Ovary (tissue), 9 donors: ENCODE data around the gene FNIP2. TPM values are rescaled to one million over a fixed set of nuclear protein-coding genes. Genes with fewer than 3 reads are reported as not detected.
"Not testable (repeated sequence)": the region's sequence is repeated elsewhere in the genome, so short reads cannot be mapped to it uniquely, and the experiment has no call there.

Experiments
- DNase-seq, 5 donors: peaks; one replicate each; pipeline ENCODE4 v3.0.0-alpha.2; 2019 to 2020
- H3K27ac ChIP-seq, 2 donors: fragments of 200-600 bp; one replicate each; pipeline versions ENCODE4 v1.5.1 to v1.8.0; 2019 to 2022
- H3K27me3 ChIP-seq: fragments of 200-600 bp; one replicate; pipeline ENCODE4 v1.8.0; 2022
- H3K36me3 ChIP-seq: fragments of 200-600 bp; sonication (generic); one replicate; pipeline ENCODE4 v1.5.1; 2019
- H3K4me1 ChIP-seq: one replicate; pipeline ENCODE4 v1.8.1; 2013; ENCODE audit warnings: mild to moderate bottlenecking, moderate library complexity; ENCODE audit not compliant: insufficient read depth
- H3K4me3 ChIP-seq: fragments of 200-600 bp; sonication (generic); one replicate; pipeline ENCODE4 v1.5.1; 2017
- H3K9me3 ChIP-seq, 2 donors: fragments of 200-600 bp in 1 of 2; sonication (generic) in 1 of 2; one replicate each; pipeline versions ENCODE4 v1.5.1 to v1.8.1; 2013 to 2019; ENCODE audit warnings: mild to moderate bottlenecking in 1 of 2, moderate library complexity in 1 of 2
- CTCF ChIP-seq, 3 donors: fragments of 450-650 bp in 2 of 3; fragments of 200-600 bp in 1 of 3; IDR thresholded peaks; one replicate each; pipeline versions ENCODE4 v1.5.1 to v1.8.0; 2016 to 2022; ENCODE audit warnings: antibody characterized with exemption in 3 of 3, mild to moderate bottlenecking in 1 of 3
- EP300 ChIP-seq: sonication (generic); formaldehyde crosslinking; IDR thresholded peaks from one replicate; pipeline ENCODE4 v1.6.1; 2017; ENCODE audit warnings: antibody characterized with exemption
- POLR2A ChIP-seq: fragments of 450-650 bp; IDR thresholded peaks from one replicate; pipeline ENCODE4 v1.6.1; 2017; ENCODE audit warnings: antibody characterized with exemption, mild to moderate bottlenecking, moderate library complexity
- WGBS, 3 donors: extraction: QIAGEN DNeasy Blood & Tissue Kit in 1 of 3; methylation state at CpG; one replicate each; pipeline versions ENCODE4 v1.1.5 to v1.1.7; 2013 to 2017; 5-methylcytosine and 5-hydroxymethylcytosine counted together
- intact Hi-C, 4 donors: fragments of 100-400 bp; cut with DNase I; formaldehyde crosslinking; loops; one replicate each; pipeline versions ENCODE4 v1.11.0 to v1.15.1; 2022 to 2023
- polyA plus RNA-seq, 2 donors: library from polyadenylated mRNA; stranded (reverse); fragments of 200-250 nt in 1 of 2; fragments of 350-450 nt in 1 of 2; fragmentation: Illumina TruSeq in 1 of 2; extraction: RNeasy Lipid Tissue Mini Kit (QIAGEN cat#74804) in 1 of 2; gene quantifications; one replicate each; pipeline ENCODE4 v1.2.3, GENCODE V29; 2013 to 2014
- total RNA-seq, 7 donors: library from RNA; depleted of rRNA in 2 of 7; stranded (reverse); fragments of >200 nt in 2 of 7; fragmentation: NEBNext Ultra II Directional in 3 of 7; extraction: Animal tissue kit (Norgen Biotek cat#: 25700) in 3 of 7; gene quantifications; one replicate each; pipeline versions ENCODE4 v1.1.0 to v1.2.4, GENCODE V29; 2016 to 2023
- donor health status: DM: no; HTN: no; CAD: no; lungs with moderate emphysema.
- donor health status: DM: no; HTN: no; CAD: no.
- donor health status: Bipolar disorder and iron deficiency.
- donor health status: DM: yes; HTN: yes; CAD: no.
- donor health status: DM: no; HTN: no; CAD: no.
- donor health status: DM: yes; HTN: yes; CAD: no.

Gene FNIP2
- total and polyA plus RNA-seq, 9 donors, result 6.1 to 34.1 (median 20.4) TPM

GRCh38 chr4:158873795-158874401 is 105.1 kb downstream of the FNIP2 start:
- peaks cover 21% of the 10 kb centered on the region for H3K4me1 ChIP-seq
- no peak for TF ChIP-seq CTCF (IDR thresholded peaks at IDR 0.05)
- TF ChIP-seq EP300, result no peak
- TF ChIP-seq POLR2A, result no peak
- H3K4me3 ChIP-seq, result no peak overlapping the region
- intact Hi-C loops, result no loop called here
- 48 to 61% (median 57%) methylated on average over 4 of the region's 4 CpGs for WGBS, 3 donors
- H3K36me3 ChIP-seq, result no peaks in the 10 kb centered on the region
- H3K27me3 ChIP-seq, result no peaks in the 10 kb centered on the region
- H3K27ac ChIP-seq, result no peak overlapping the region
- no peak for DNase-seq
- no peaks in the 10 kb centered on the region for H3K9me3 ChIP-seq

- 88 to 96% (median 94%) methylated on average over 4 of the region's 4 CpGs for WGBS, 3 donors
- H3K27me3 ChIP-seq, result no peaks in the 10 kb centered on the region
- DNase-seq, result no peak
- TF ChIP-seq CTCF (IDR thresholded peaks at IDR 0.05), result no peak
- no peak for TF ChIP-seq POLR2A
- TF ChIP-seq EP300, result no peak
- H3K36me3 ChIP-seq, result no peaks in the 10 kb centered on the region
- peaks cover 17% of the 10 kb centered on the region for H3K4me1 ChIP-seq
- H3K9me3 ChIP-seq, result no peaks in the 10 kb centered on the region
- H3K27ac ChIP-seq, result no peak overlapping the region
- H3K4me3 ChIP-seq, result no peak overlapping the region
- intact Hi-C loops, result no loop called here
These were observed 106.2 kb downstream of the FNIP2 start for GRCh38 chr4:158875026-158875425.

- no peaks in the 10 kb centered on the region for H3K27me3 ChIP-seq
- no peak for DNase-seq
- intact Hi-C loops, result no loop called here
- 40 to 47% (median 41%) methylated on average over 1 of the region's 1 CpG for WGBS, 3 donors
- H3K27ac ChIP-seq, result no peak overlapping the region
- no peaks in the 10 kb centered on the region for H3K36me3 ChIP-seq
- TF ChIP-seq POLR2A, result no peak
- TF ChIP-seq CTCF (IDR thresholded peaks at IDR 0.05), result no peak
- no peak for TF ChIP-seq EP300
- no peaks in the 10 kb centered on the region for H3K9me3 ChIP-seq
- peaks cover 13% of the 10 kb centered on the region for H3K4me1 ChIP-seq
- no peak overlapping the region for H3K4me3 ChIP-seq
These were observed 106.6 kb downstream of the FNIP2 start for GRCh38 chr4:158875455-158875854.

GRCh38 chr4:158877069-158877468 is 108.2 kb downstream of the FNIP2 start:
- no peaks in the 10 kb centered on the region for H3K27me3 ChIP-seq
- WGBS, 3 donors, result 89 to 93% (median 93%) methylated on average over 4 of the region's 4 CpGs
- H3K4me3 ChIP-seq, result no peak overlapping the region
- intact Hi-C loops, result no loop called here
- no peaks in the 10 kb centered on the region for H3K36me3 ChIP-seq
- no peak for TF ChIP-seq CTCF (IDR thresholded peaks at IDR 0.05)
- no peak for TF ChIP-seq POLR2A
- TF ChIP-seq EP300, result no peak
- no peak for DNase-seq
- no peak overlapping the region for H3K27ac ChIP-seq
- peaks cover 4% of the 10 kb centered on the region for H3K4me1 ChIP-seq
- no peaks in the 10 kb centered on the region for H3K9me3 ChIP-seq

GRCh38 chr4:158882142-158882541 is 113.3 kb downstream of the FNIP2 start:
- H3K27ac ChIP-seq, H3K9me3 ChIP-seq, intact Hi-C loops, DNase-seq, H3K4me3 ChIP-seq, H3K36me3 ChIP-seq, H3K4me1 ChIP-seq, H3K27me3 ChIP-seq: not testable (repeated sequence)
- 94 to 97% (median 96%) methylated on average over 14 to 30 of the region's 30 CpGs for WGBS, 3 donors
